GM21717 (cell line): Measurements from ENCODE around the gene CRHR1.

Experiments
- ATAC-seq: cut with Tn5 transposase; IDR thresholded peaks from one replicate; pipeline ENCODE4 v1.9.1; 2021; ENCODE audit warnings: mild to moderate bottlenecking, moderate library complexity; ENCODE audit not compliant: unreplicated experiment

The CRHR1 gene

GRCh38 chr17:45758544-45758943 lies 25.6 kb upstream of the CRHR1 start:
- ATAC-seq, result no peak

- no peak for ATAC-seq
Measured at GRCh38 chr17:45759761-45760160, 24.4 kb upstream of the CRHR1 start.

GRCh38 chr17:45761957-45762565 lies 22.1 kb upstream of the CRHR1 start:
- ATAC-seq, result no peak

- ATAC-seq, result no peak
Measured at GRCh38 chr17:45763182-45763581, 20.9 kb upstream of the CRHR1 start.

GRCh38 chr17:45764479-45764878 lies 19.6 kb upstream of the CRHR1 start:
- ATAC-seq, result no peak

- ATAC-seq, result no peak
Measured at GRCh38 chr17:45768000-45768399, 16.1 kb upstream of the CRHR1 start.

GRCh38 chr17:45770632-45771270 lies 13.4 kb upstream of the CRHR1 start:
- no peak for ATAC-seq

GRCh38 chr17:45771271-45771959 lies 12.7 kb upstream of the CRHR1 start:
- no peak for ATAC-seq

- ATAC-seq, result no peak
Measured at GRCh38 chr17:45775148-45775547, 9.0 kb upstream of the CRHR1 start.

GRCh38 chr17:45775576-45776011 lies 8.5 kb upstream of the CRHR1 start:
- no peak for ATAC-seq

- ATAC-seq, result no peak
Measured at GRCh38 chr17:45776896-45777295, 7.2 kb upstream of the CRHR1 start.

- no peak for ATAC-seq
Measured at GRCh38 chr17:45777388-45777787, 6.7 kb upstream of the CRHR1 start.

GRCh38 chr17:45780921-45781320 lies 3.2 kb upstream of the CRHR1 start:
- no peak for ATAC-seq

- ATAC-seq, result no peak
Measured at GRCh38 chr17:45782889-45783592, 1.1 kb upstream of the CRHR1 start.

- no peak for ATAC-seq
Measured at GRCh38 chr17:45783593-45784292, 377 bp upstream of the CRHR1 start.

- no peak for ATAC-seq
Measured at GRCh38 chr17:45784741-45785479, 790 bp downstream of the CRHR1 start.

- no peak for ATAC-seq
Measured at GRCh38 chr17:45785480-45786193, 1.5 kb downstream of the CRHR1 start.

GRCh38 chr17:45786349-45786748 lies 2.2 kb downstream of the CRHR1 start:
- ATAC-seq, result no peak

- ATAC-seq, result no peak
Measured at GRCh38 chr17:45787044-45787443, 2.9 kb downstream of the CRHR1 start.

- no peak for ATAC-seq
Measured at GRCh38 chr17:45787656-45788055, 3.5 kb downstream of the CRHR1 start.
